HepG2 (cell line): Measurements from ENCODE around the gene CCDC88B. TPM values are rescaled to one million over a fixed set of nuclear protein-coding genes. Genes with fewer than 3 reads are reported as not detected.
A peak's percentile ranks its signal among the peaks of the same experiment; 100 is the strongest.

Experiments used
- BCL3 ChIP-seq: sonication (generic); formaldehyde crosslinking; IDR thresholded peaks from 2 replicates; pipeline ENCODE4 v1.5.1; 2020; ENCODE audit warnings: mild to moderate bottlenecking, missing genetic modification reagents, moderate library complexity
- CEBPZ ChIP-seq: IDR thresholded peaks from 2 replicates; pipeline ENCODE4 v1.6.1; 2012; ENCODE audit warnings: low read length, improper control_type of control experiment
- CSRNP2 ChIP-seq: sonication (generic); formaldehyde crosslinking; conservative IDR thresholded peaks from 2 replicates; pipeline ENCODE4 v1.8.0; 2022; ENCODE audit warnings: low read depth, missing genetic modification reagents
- ELF4 ChIP-seq: sonication (generic); formaldehyde crosslinking; IDR thresholded peaks from 2 replicates; pipeline ENCODE4 v1.5.0; 2020; ENCODE audit warnings: missing genetic modification reagents, mild to moderate bottlenecking, moderate library complexity, borderline replicate concordance
- FOXM1 ChIP-seq: sonication (generic); formaldehyde crosslinking; IDR thresholded peaks from 2 replicates; pipeline ENCODE4 v1.5.0; 2020; ENCODE audit warnings: missing genetic modification reagents
- MBD4 ChIP-seq: IDR thresholded peaks from 2 replicates; pipeline ENCODE4 v1.6.1; 2012; ENCODE audit warnings: low read length, inconsistent platforms, borderline replicate concordance
- NCOA1 ChIP-seq: sonication (generic); formaldehyde crosslinking; IDR thresholded peaks from 2 replicates; pipeline ENCODE4 v1.9.0; 2021; ENCODE audit warnings: missing genetic modification reagents
- PLSCR1 ChIP-seq: sonication (generic); formaldehyde crosslinking; IDR thresholded peaks from 2 replicates; pipeline ENCODE4 v1.5.0; 2020; ENCODE audit warnings: missing genetic modification reagents, mild to moderate bottlenecking, borderline replicate concordance
- RFX3 ChIP-seq: IDR thresholded peaks from 2 replicates; pipeline ENCODE4 v1.6.1; 2016; ENCODE audit warnings: missing biosample characterization, missing genetic modification reagents
- TARDBP ChIP-seq: sonication (generic); formaldehyde crosslinking; IDR thresholded peaks from 2 replicates; pipeline ENCODE4 v1.8.0; 2022; ENCODE audit warnings: mild to moderate bottlenecking, missing genetic modification reagents
- ZNF501 ChIP-seq: sonication (generic); formaldehyde crosslinking; IDR thresholded peaks from 2 replicates; pipeline ENCODE4 v1.5.1; 2020; ENCODE audit warnings: mild to moderate bottlenecking, moderate library complexity, missing genetic modification reagents
- ZNF550 ChIP-seq: sonication (generic); formaldehyde crosslinking; IDR thresholded peaks from 2 replicates; pipeline ENCODE4 v1.4.0; 2020; ENCODE audit warnings: mild to moderate bottlenecking, missing genetic modification reagents, borderline replicate concordance
- ZNF562 ChIP-seq: sonication (generic); formaldehyde crosslinking; IDR thresholded peaks from 2 replicates; pipeline ENCODE4 v1.8.0; 2022; ENCODE audit warnings: missing genetic modification reagents, borderline replicate concordance
- ZNF563 ChIP-seq: sonication (generic); formaldehyde crosslinking; IDR thresholded peaks from 2 replicates; pipeline ENCODE4 v1.8.0; 2022; ENCODE audit warnings: mild to moderate bottlenecking, moderate library complexity, missing genetic modification reagents
- ZNF644 ChIP-seq: IDR thresholded peaks from 2 replicates; pipeline ENCODE4 v1.6.1; 2016; ENCODE audit warnings: low read depth
- ZNF766 ChIP-seq: sonication (generic); formaldehyde crosslinking; IDR thresholded peaks from 2 replicates; pipeline ENCODE4 v1.5.0; 2020; ENCODE audit warnings: missing genetic modification reagents, borderline replicate concordance
- polyA plus RNA-seq, 8 experiments: library from polyadenylated mRNA; depleted of rRNA in 3 of 8; stranded (reverse) in 7 of 8; unstranded in 1 of 8; fragments of >200 nt; fragmentation: Illumina TruSeq in 4 of 8; extraction: Trizol in 4 of 8; gene quantifications; 2 replicates each; pipeline versions ENCODE4 v1.2.1 to v1.2.3, GENCODE V29; 2011 to 2016; ENCODE audit warnings: low read depth in 4 of 8, missing spikeins in 1 of 8, mixed read lengths in 1 of 8; ENCODE audit not compliant: insufficient read depth in 1 of 8
- total RNA-seq, 5 experiments: library from RNA; depleted of rRNA; stranded (reverse); fragments of >200 nt; fragmentation: Illumina TruSeq; extraction: Trizol; gene quantifications; 2 replicates each; pipeline ENCODE4 v1.2.3, GENCODE V29; 2016; ENCODE audit warnings: low read depth in 1 of 5
- TF ChIP-seq, protein P1 (sequence below): sonication (generic); formaldehyde crosslinking; IDR thresholded peaks from 2 replicates; pipeline ENCODE4 v1.4.0; 2020; ENCODE audit warnings: missing genetic modification reagents
- TF ChIP-seq, protein P2 (sequence below): sonication (generic); formaldehyde crosslinking; IDR thresholded peaks from 2 replicates; pipeline ENCODE4 v1.4.0; 2020; ENCODE audit warnings: missing genetic modification reagents, mild to moderate bottlenecking, borderline replicate concordance

Gene CCDC88B
- total and polyA plus RNA-seq, 2 of the 13 experiments (the other 11 are each of a cell fraction or from before 2014, with no cell fraction given), result 3.6 to 4.8 TPM

DNA sequence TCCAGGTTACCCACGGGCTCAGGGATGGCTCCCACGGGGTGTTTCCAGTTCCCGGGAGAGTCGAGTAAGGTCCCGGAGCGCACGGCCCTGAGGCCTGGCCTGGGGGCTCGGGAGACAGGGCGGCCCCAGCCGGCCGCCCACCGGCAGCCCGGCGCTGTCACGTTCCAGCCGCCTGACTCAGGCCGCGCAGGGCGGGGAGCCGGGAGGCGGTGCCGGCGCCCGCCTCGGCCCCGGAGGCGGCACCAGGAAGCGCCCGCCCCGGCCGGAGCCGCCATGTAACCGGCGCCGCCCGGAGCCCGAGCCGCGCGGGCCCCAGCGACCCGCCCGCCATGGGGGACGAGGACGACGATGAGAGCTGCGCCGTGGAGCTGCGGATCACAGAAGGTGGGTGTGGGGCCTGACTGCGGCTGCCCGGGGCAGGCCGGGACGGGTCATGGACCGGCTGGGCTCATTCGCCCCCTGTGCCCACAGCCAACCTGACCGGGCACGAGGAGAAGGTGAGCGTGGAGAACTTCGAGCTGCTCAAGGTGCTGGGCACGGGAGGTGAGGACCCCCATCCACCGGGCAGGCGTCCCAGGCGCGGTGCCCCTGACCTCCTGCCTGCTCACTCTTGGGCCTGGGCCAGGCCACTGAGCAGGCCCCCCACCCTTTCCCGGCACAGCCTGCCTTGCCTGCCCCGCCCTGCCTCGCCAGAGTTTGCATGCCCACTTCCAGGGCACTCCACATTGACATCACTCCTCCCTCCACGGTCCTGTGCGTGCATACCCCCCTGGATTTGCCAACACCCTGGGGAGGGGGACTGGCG, 19.1 kb downstream of the CCDC88B start, which contains the start of gene RPS6KA4 (continued):
- TF ChIP-seq ELF4 (CRISPR knock-in tag), result no peak
- TF ChIP-seq PLSCR1, result no peak
- TF ChIP-seq ZNF644 (CRISPR knock-in tag), result no peak
- 0 out of 2 replicates have a peak, but pooled peaks have one; percentile 68 for TF ChIP-seq ZNF550
- no peak for TF ChIP-seq CEBPZ
- no peak for TF ChIP-seq ZNF562 (CRISPR knock-in tag)
- no peak for TF ChIP-seq TARDBP (CRISPR knock-in tag)
- TF ChIP-seq ZNF563 (CRISPR knock-in tag), result no peak; the same call in 1 of the 2 replicates
- no peak for TF ChIP-seq FOXM1
- no peak for TF ChIP-seq ZNF501 (CRISPR knock-in tag)
- no peak for TF ChIP-seq NCOA1 (CRISPR knock-in tag)
- no peak for TF ChIP-seq RFX3 (CRISPR knock-in tag)
- no peak for TF ChIP-seq ZNF766
- TF ChIP-seq BCL3, result no peak
- no peak for TF ChIP-seq CSRNP2
- TF ChIP-seq, protein P1, sequence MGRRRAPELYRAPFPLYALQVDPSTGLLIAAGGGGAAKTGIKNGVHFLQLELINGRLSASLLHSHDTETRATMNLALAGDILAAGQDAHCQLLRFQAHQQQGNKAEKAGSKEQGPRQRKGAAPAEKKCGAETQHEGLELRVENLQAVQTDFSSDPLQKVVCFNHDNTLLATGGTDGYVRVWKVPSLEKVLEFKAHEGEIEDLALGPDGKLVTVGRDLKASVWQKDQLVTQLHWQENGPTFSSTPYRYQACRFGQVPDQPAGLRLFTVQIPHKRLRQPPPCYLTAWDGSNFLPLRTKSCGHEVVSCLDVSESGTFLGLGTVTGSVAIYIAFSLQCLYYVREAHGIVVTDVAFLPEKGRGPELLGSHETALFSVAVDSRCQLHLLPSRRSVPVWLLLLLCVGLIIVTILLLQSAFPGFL, result no peak
- no peak for TF ChIP-seq MBD4
- TF ChIP-seq, protein P2, sequence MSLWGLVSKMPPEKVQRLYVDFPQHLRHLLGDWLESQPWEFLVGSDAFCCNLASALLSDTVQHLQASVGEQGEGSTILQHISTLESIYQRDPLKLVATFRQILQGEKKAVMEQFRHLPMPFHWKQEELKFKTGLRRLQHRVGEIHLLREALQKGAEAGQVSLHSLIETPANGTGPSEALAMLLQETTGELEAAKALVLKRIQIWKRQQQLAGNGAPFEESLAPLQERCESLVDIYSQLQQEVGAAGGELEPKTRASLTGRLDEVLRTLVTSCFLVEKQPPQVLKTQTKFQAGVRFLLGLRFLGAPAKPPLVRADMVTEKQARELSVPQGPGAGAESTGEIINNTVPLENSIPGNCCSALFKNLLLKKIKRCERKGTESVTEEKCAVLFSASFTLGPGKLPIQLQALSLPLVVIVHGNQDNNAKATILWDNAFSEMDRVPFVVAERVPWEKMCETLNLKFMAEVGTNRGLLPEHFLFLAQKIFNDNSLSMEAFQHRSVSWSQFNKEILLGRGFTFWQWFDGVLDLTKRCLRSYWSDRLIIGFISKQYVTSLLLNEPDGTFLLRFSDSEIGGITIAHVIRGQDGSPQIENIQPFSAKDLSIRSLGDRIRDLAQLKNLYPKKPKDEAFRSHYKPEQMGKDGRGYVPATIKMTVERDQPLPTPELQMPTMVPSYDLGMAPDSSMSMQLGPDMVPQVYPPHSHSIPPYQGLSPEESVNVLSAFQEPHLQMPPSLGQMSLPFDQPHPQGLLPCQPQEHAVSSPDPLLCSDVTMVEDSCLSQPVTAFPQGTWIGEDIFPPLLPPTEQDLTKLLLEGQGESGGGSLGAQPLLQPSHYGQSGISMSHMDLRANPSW (CRISPR knock-in tag), result no peak
